GM13977 (cell line): ENCODE data around the gene VSIR.

ENCODE experiments used
- DNase-seq: peaks from one replicate; pipeline ENCODE4 v3.0.0; 2012; ENCODE audit warnings: low spot score
- CTCF ChIP-seq: IDR thresholded peaks from 2 replicates; pipeline ENCODE4 v1.5.1; 2012; ENCODE audit warnings: mild to moderate bottlenecking, control low read depth; ENCODE audit not compliant: insufficient read depth; ENCODE audit errors: extremely low read depth, missing control alignments
- in situ Hi-C: fragments of 300-500 bp; cut with MboI; formaldehyde crosslinking; loops from one replicate; pipeline ENCODE4 v1.12.0; 2022; ENCODE audit warnings: low sequenced_read_pairs, low pct_unique_long_range_greater_than_20kb, mixed read lengths, inconsistent platforms; ENCODE audit not compliant: unreplicated experiment

Gene VSIR

GRCh38 chr10:71763352-71764127 is 9.8 kb downstream of the VSIR start:
- TF ChIP-seq CTCF = no peak
- in situ Hi-C loops = no loop called here
- no peak for DNase-seq

GRCh38 chr10:71762324-71762723 is 11.0 kb downstream of the VSIR start:
- DNase-seq = no peak
- in situ Hi-C loops = no loop called here

GRCh38 chr10:71761541-71762113 is 11.7 kb downstream of the VSIR start:
- in situ Hi-C loops = no loop called here
- no peak for DNase-seq
- TF ChIP-seq CTCF = no peak

More at GRCh38 chr10:71762324-71762723, 11.0 kb downstream of the VSIR start:
- TF ChIP-seq CTCF = no peak

GRCh38 chr10:71761105-71761511 is 12.2 kb downstream of the VSIR start:
- in situ Hi-C loops = no loop called here
- no peak for DNase-seq
- TF ChIP-seq CTCF = no peak

- DNase-seq = no peak
- no peak for TF ChIP-seq CTCF
- in situ Hi-C loops = no loop called here
These were observed 15.9 kb downstream of the VSIR start for GRCh38 chr10:71757399-71757922.

GRCh38 chr10:71756311-71757191 is 16.8 kb downstream of the VSIR start:
- no peak for DNase-seq
- in situ Hi-C loops = no loop called here
- TF ChIP-seq CTCF = no peak
